H1 (cell line): ENCODE measurements around the gene CRYBB1. TPM values are rescaled to one million over a fixed set of nuclear protein-coding genes. Genes with fewer than 3 reads are reported as not detected.
A peak's percentile ranks its signal among the peaks of the same experiment; 100 is the strongest.
"Not testable (repeated sequence)": the region's sequence is repeated elsewhere in the genome, so short reads cannot be mapped to it uniquely, and the experiment has no call there.

Experiments used
- CTCF ChIA-PET: fragments of 300-600 bp; sonication (Branson Sonifier 250); formaldehyde crosslinking; loops from one replicate; lab custom pipeline; 2021; ENCODE audit not compliant: partially characterized antibody; lab: Charles Lee
- POLR2A ChIA-PET: fragments of 300-600 bp; sonication (Branson Sonifier 250); formaldehyde crosslinking; loops from one replicate; lab custom pipeline; 2021; ENCODE audit warnings: inconsistent platforms; ENCODE audit not compliant: partially characterized antibody; lab: Charles Lee
- DNase-seq, 2 experiments: peaks; one replicate each; pipeline versions ENCODE4 v3.0.0 to v3.0.0-alpha.2; 2010 to 2022; ENCODE audit warnings: low spot score in 2 of 2, low read depth in 1 of 2, mixed read lengths in 1 of 2
- FAIRE-seq: peaks from 2 replicates; lab custom pipeline; 2011; peaks lifted over from hg19 to GRCh38; lab: Jason Lieb, UNC
- H2AFZ ChIP-seq: 2 replicates; pipeline ENCODE4 v1.8.1; 2012; ENCODE audit warnings: low read length, inconsistent platforms
- H2AK5ac ChIP-seq: 2 replicates; pipeline ENCODE4 v1.6.1; 2013; ENCODE audit warnings: low read depth, low read length
- H2BK120ac ChIP-seq: replicated peaks from 2 replicates; pipeline ENCODE3; 2013; ENCODE audit warnings: low read depth, low read length, inconsistent platforms
- H2BK12ac ChIP-seq: 2 replicates; pipeline ENCODE4 v1.6.1; 2013; ENCODE audit warnings: low read depth, low read length
- H2BK15ac ChIP-seq: 2 replicates; pipeline ENCODE4 v1.6.1; 2013; ENCODE audit warnings: low read length
- H2BK20ac ChIP-seq: 2 replicates; pipeline ENCODE4 v1.6.1; 2013; ENCODE audit warnings: low read length
- H2BK5ac ChIP-seq: 2 replicates; pipeline ENCODE4 v1.6.1; 2013; ENCODE audit warnings: low read depth, low read length
- H3K14ac ChIP-seq: 2 replicates; pipeline ENCODE4 v1.6.1; 2013; ENCODE audit warnings: inconsistent platforms; ENCODE audit not compliant: insufficient read length
- H3K18ac ChIP-seq: 2 replicates; pipeline ENCODE4 v1.6.1; 2013; ENCODE audit warnings: low read length; ENCODE audit errors: extremely low read depth
- H3K23ac ChIP-seq: 2 replicates; pipeline ENCODE4 v1.6.1; 2013; ENCODE audit warnings: inconsistent platforms; ENCODE audit not compliant: insufficient read length
- H3K23me2 ChIP-seq: 2 replicates; pipeline ENCODE4 v1.6.1; 2013; ENCODE audit warnings: low read depth, low read length
- H3K27ac ChIP-seq: 2 replicates; pipeline ENCODE4 v1.6.1; 2011; ENCODE audit warnings: low read depth, low read length, inconsistent platforms
- H3K27me3 ChIP-seq, 4 experiments: replicated peaks in 1 of 4; 1 replicate in 1 of 4; 2 replicates in 3 of 4; pipeline versions ENCODE4 v1.6.1 to v1.8.1; 2011 to 2013; ENCODE audit warnings: low read length in 3 of 4, mild to moderate bottlenecking in 3 of 4, inconsistent platforms in 2 of 4, mixed read lengths in 2 of 4, moderate library complexity in 1 of 4; ENCODE audit not compliant: control insufficient read depth in 3 of 4, insufficient read depth in 3 of 4; ENCODE audit errors: extremely low read depth in 1 of 4
- H3K36me3 ChIP-seq, 4 experiments: 2 replicates each; pipeline versions ENCODE4 v1.6.1 to v1.8.1; 2011 to 2013; ENCODE audit warnings: mild to moderate bottlenecking in 4 of 4, low read length in 3 of 4, moderate library complexity in 2 of 4, control low read depth in 1 of 4, inconsistent platforms in 1 of 4; ENCODE audit not compliant: insufficient read depth in 4 of 4, control insufficient read depth in 2 of 4
- H3K4ac ChIP-seq: replicated peaks from 2 replicates; pipeline ENCODE3; 2013; ENCODE audit warnings: low read length, low read depth, mixed read lengths, inconsistent platforms; ENCODE audit not compliant: insufficient read length
- H3K4me1 ChIP-seq, 4 experiments: replicated peaks in 1 of 4; 1 replicate in 1 of 4; 2 replicates in 3 of 4; pipeline versions ENCODE4 v1.6.1 to v1.8.1; 2011 to 2013; ENCODE audit warnings: low read length in 3 of 4, inconsistent platforms in 2 of 4, mixed read lengths in 1 of 4; ENCODE audit not compliant: insufficient read depth in 4 of 4, control insufficient read depth in 3 of 4
- H3K4me2 ChIP-seq, 2 experiments: 2 replicates each; pipeline versions ENCODE4 v1.6.1 to v1.8.1; 2011 to 2013; ENCODE audit warnings: low read depth in 2 of 2, low read length in 2 of 2, control low read depth in 1 of 2, inconsistent platforms in 1 of 2, mild to moderate bottlenecking in 1 of 2; ENCODE audit not compliant: insufficient read depth in 1 of 2
- H3K4me3 ChIP-seq, 4 experiments: fragments of 200-600, 300-600 bp in 1 of 4; sonication (generic), shearing (Covaris generic), sonication (Bioruptor Twin) in 1 of 4; 2 replicates each; pipeline versions ENCODE4 v1.5.1 to v1.8.1; 2011 to 2016; ENCODE audit warnings: low read length in 4 of 4, low read depth in 3 of 4, control low read depth in 2 of 4, inconsistent platforms in 2 of 4, mild to moderate bottlenecking in 2 of 4, mixed read lengths in 1 of 4, moderate library complexity in 1 of 4; ENCODE audit not compliant: insufficient read depth in 2 of 4; ENCODE audit errors: extremely low read depth in 1 of 4
- H3K56ac ChIP-seq: replicated peaks from 2 replicates; pipeline ENCODE3; 2013; ENCODE audit warnings: low read depth, mild to moderate bottlenecking, mixed read lengths, low read length, inconsistent platforms; ENCODE audit not compliant: insufficient read length
- H3K79me1 ChIP-seq: 2 replicates; pipeline ENCODE4 v1.6.1; 2013; ENCODE audit warnings: low read depth, low read length, control low read depth
- H3K79me2 ChIP-seq, 2 experiments: 2 replicates each; pipeline versions ENCODE4 v1.6.1 to v1.8.1; 2012 to 2013; ENCODE audit warnings: low read length in 2 of 2, mild to moderate bottlenecking in 2 of 2, inconsistent platforms in 1 of 2; ENCODE audit not compliant: insufficient read depth in 2 of 2, control insufficient read depth in 1 of 2
- H3K9ac ChIP-seq, 4 experiments: replicated peaks in 1 of 4; 1 replicate in 1 of 4; 2 replicates in 3 of 4; pipeline versions ENCODE4 v1.6.1 to v1.8.1; 2011 to 2013; ENCODE audit warnings: low read depth in 3 of 4, low read length in 3 of 4, control low read depth in 2 of 4, mild to moderate bottlenecking in 2 of 4, moderate library complexity in 2 of 4, inconsistent platforms in 1 of 4; ENCODE audit errors: extremely low read depth in 1 of 4
- H3K9me3 ChIP-seq, 2 experiments: 2 replicates each; pipeline versions ENCODE4 v1.6.1 to v1.8.1; 2012 to 2013; ENCODE audit warnings: mild to moderate bottlenecking in 2 of 2, moderate library complexity in 2 of 2, control low read depth in 1 of 2, inconsistent platforms in 1 of 2, low read depth in 1 of 2, low read length in 1 of 2, mixed read lengths in 1 of 2; ENCODE audit not compliant: insufficient read depth in 2 of 2
- H4K20me1 ChIP-seq, 2 experiments: replicated peaks in 1 of 2; 2 replicates each; pipeline versions ENCODE3 to v1.8.1; 2011 to 2013; ENCODE audit warnings: inconsistent platforms in 2 of 2, low read length in 2 of 2, mild to moderate bottlenecking in 1 of 2; ENCODE audit not compliant: insufficient read depth in 2 of 2, control insufficient read depth in 1 of 2
- H4K5ac ChIP-seq: 2 replicates; pipeline ENCODE4 v1.6.1; 2013; ENCODE audit warnings: low read length, low read depth, mixed read lengths, inconsistent platforms; ENCODE audit not compliant: insufficient read length
- H4K8ac ChIP-seq: 2 replicates; pipeline ENCODE4 v1.8.0; 2013; ENCODE audit warnings: mild to moderate bottlenecking, moderate library complexity, low read length, inconsistent platforms; ENCODE audit not compliant: insufficient read depth; ENCODE audit errors: extremely low read depth
- H4K91ac ChIP-seq: replicated peaks from 2 replicates; pipeline ENCODE3; 2013; ENCODE audit warnings: low read length, mixed read lengths, inconsistent platforms; ENCODE audit not compliant: insufficient read length
- POLR2AphosphoS5 ChIP-seq: IDR thresholded peaks from 2 replicates; pipeline ENCODE4 v1.6.1; 2011; ENCODE audit warnings: low read depth, low read length
- TCF12 ChIP-seq: IDR thresholded peaks from 2 replicates; pipeline ENCODE4 v1.6.1; 2011; ENCODE audit warnings: low read depth, mild to moderate bottlenecking, low read length
- WGBS, 2 experiments: shearing (Covaris generic) in 1 of 2; methylation state at CpG; one replicate each; pipeline versions ENCODE4 v1.1.6 to v1.1.7; 2013 to 2015; ENCODE audit warnings: low lambda C conversion rate in 2 of 2, mixed read lengths in 2 of 2, inconsistent platforms in 1 of 2, low coverage in 1 of 2, missing lambda C conversion rate in 1 of 2; ENCODE audit not compliant: insufficient replicate concordance in 2 of 2, insufficient coverage in 1 of 2, insufficient read length in 1 of 2; ENCODE audit errors: extremely low coverage in 1 of 2, missing lambda C conversion rate in 1 of 2; 5-methylcytosine and 5-hydroxymethylcytosine counted together
- polyA plus RNA-seq, 7 experiments: library from polyadenylated mRNA; depleted of rRNA in 3 of 7; stranded (reverse) in 5 of 7; unstranded in 2 of 7; fragments of >200 nt in 5 of 7; fragments of 200-250 nt in 2 of 7; gene quantifications; 1 replicate in 5 of 7; 2 replicates in 1 of 7; 4 replicates in 1 of 7; pipeline versions ENCODE4 v1.2.1 to v1.2.3, GENCODE V29; 2011 to 2013; ENCODE audit warnings: missing spikeins in 2 of 7, mixed read lengths in 2 of 7
- total RNA-seq: library from RNA; stranded (reverse); fragmentation: NEBNext Ultra II Directional; extraction: Animal tissue kit (Norgen Biotek cat#: 25700); gene quantifications from 2 replicates; pipeline ENCODE4 v1.2.1, GENCODE V29; 2021

CRYBB1 gene
- total and polyA plus RNA-seq, 2 of the 8 experiments (the other 6 are each of a cell fraction or from before 2014, with no cell fraction given), result 1.7 to 6.0 TPM

DNA sequence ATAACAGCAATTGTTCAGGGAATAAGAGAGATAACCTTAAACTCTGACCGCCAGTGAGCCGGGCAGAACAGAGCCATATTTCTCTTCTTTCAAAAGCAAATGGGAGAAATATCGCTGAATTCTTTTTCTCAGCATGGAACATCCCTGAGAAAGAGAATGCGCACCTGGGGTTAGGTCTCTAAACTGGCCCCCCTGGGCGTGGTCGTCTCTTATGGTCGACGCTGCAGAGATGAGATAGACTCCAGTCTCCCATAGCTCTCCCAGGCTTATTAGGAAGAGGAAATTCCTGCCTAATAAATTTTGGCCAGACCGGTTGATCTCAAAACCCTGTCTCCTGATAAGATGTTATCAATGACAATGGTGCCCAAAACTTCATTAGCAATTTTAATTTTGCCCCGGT lies 4.1 kb downstream of the CRYBB1 start:
- not testable (repeated sequence) for H2BK5ac ChIP-seq, H3K9ac ChIP-seq, H3K79me1 ChIP-seq, H3K14ac ChIP-seq, FAIRE-seq, H3K23ac ChIP-seq, H2BK12ac ChIP-seq, H2AK5ac ChIP-seq, H3K27ac ChIP-seq, H2BK15ac ChIP-seq, H4K8ac ChIP-seq, H3K56ac ChIP-seq, H4K20me1 ChIP-seq, H2BK20ac ChIP-seq, H2AFZ ChIP-seq, H4K5ac ChIP-seq, H3K79me2 ChIP-seq, H3K36me3 ChIP-seq, H4K91ac ChIP-seq, H3K9me3 ChIP-seq, H3K18ac ChIP-seq, H3K23me2 ChIP-seq, H3K4ac ChIP-seq, H2BK120ac ChIP-seq
- CTCF ChIA-PET, result interaction anchor here (1.5 to 1.6 kb wide), 2 partner anchors 52 to 59 kb away, joined by 3 to 5 read pairs; no protein-coding TSS in a partner anchor
- Histone ChIP-seq H3K4me1 (peaks cover 22 to 43% (median 28%) of the 10 kb centered on the region in 4 experiments), H3K27me3 (peaks cover 5 to 31% (median 26%) of the 10 kb centered on the region in 4 experiments), H3K4me2 (peak overlapping the region; percentile 40 to 89), H3K4me3 (peak overlapping the region in 2 of 4 experiments; percentile 7 to 45; a peak in 2 of 8 replicates)
- POLR2A ChIA-PET, result interaction anchor here (0.9 to 1.5 kb wide), 3 partner anchors 10 to 55 kb away, joined by 3 to 4 read pairs (median 3); partner anchors contain the start of gene MIAT
- DNase-seq, result peak; percentile 34 to 70
- WGBS, 2 experiments, result 2% methylated on average over 10 of the region's 10 CpGs; no CpG with 5 or more reads in 1 of the 2 experiments
- TF ChIP-seq TCF12 (peak; percentile 98), POLR2AphosphoS5 (peak; percentile 43; the same call in 1 of the 2 replicates)
